KBM-7 (cell line): ENCODE results near the gene PRKN.

Experiments used
- DNase-seq: peaks from one replicate; pipeline ENCODE4 v3.0.0-alpha.2; 2015
- in situ Hi-C: fragments of 300-500 bp; cut with MboI; formaldehyde crosslinking; loops from 2 replicates; pipeline ENCODE4 v1.14.3; 2020; ENCODE audit warnings: low sequenced_read_pairs, low pct_unique_long_range_greater_than_20kb, mixed read lengths

Gene PRKN

GRCh38 chr6:162627825-162628224 is 99.7 kb downstream of the PRKN start:
- in situ Hi-C loops = no loop called here
- no peak for DNase-seq

- no peak for DNase-seq
- in situ Hi-C loops = no loop called here
Observed at GRCh38 chr6:162627362-162627761, 100.2 kb downstream of the PRKN start.

- in situ Hi-C loops = no loop called here
- no peak for DNase-seq
Observed at GRCh38 chr6:162626869-162627268, 100.7 kb downstream of the PRKN start.

DNA sequence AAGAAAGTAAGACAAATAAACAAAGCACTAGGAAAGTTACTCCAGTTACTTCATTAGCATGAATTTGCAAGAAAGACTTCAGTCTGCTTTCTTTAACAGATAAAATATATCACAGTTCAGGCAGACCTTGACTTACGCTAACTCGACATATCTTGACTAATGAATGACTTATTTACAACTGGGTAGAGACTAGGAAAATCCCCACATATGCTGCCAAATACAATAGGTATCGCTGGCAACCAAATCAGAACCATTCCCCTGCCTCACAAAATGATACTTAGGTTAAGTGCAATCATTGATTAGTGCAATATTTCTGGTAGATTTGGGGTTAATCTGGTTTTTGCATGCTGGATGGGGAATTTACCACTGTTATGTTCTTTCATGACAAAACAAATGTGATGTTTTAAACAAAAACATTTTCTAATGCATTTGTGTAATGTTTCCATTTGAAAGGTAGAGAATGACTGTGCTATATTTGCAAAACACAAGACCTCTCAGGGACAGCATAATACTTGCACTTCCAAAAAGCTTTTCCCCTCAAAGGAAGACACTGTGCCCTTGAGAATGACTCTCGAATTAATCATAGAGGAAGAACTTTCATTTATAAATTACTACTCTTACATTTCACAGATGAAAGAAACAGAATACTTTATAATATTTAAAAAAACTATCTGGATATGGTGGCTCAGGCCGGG is 101.6 kb downstream of the PRKN start:
- in situ Hi-C loops = no loop called here
- no peak for DNase-seq

DNA sequence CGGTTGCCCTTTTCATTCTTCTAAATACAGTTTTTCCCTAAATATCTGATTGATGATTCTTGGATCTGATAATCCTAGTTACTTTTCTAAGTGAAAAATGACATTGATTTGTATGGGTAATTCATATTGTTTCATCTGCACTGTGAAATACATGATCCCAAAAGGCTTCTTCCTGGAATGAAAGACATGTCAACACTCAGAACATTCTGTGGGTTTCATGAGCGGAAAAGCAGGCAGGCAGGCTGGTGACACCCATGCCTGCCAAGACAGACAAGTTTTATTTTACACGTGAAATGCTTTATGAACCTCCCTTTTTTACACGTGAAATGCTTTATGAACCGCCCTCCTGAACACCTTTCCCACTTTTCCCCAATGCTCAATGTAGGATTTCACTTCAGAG is 105.0 kb downstream of the PRKN start:
- in situ Hi-C loops = no loop called here
- DNase-seq = no peak

- in situ Hi-C loops = no loop called here
- DNase-seq = no peak
Observed at GRCh38 chr6:162621246-162621645, 106.3 kb downstream of the PRKN start.

DNA sequence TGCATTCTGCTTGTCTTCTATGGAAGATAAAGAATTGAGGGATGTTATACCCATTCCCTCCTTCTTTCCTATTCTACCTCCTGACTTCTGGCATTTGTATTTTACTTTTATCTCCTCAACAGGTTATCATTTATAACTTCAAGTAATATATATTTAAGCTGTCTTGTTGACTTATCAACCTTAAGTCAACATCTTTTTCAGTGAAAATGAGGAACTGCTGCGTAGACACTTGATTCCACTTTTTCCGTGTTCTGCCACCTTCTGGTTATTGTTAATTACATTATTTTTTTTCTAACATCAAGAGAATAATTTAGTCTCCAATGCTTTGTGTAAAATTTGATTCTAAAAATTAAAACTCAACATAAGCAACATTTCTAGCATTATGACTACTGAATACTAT is 107.5 kb downstream of the PRKN start:
- in situ Hi-C loops = no loop called here

GRCh38 chr6:162618448-162619002 is 109.0 kb downstream of the PRKN start:
- DNase-seq = no peak
- in situ Hi-C loops = no loop called here

More for the DNA sequence above, 107.5 kb downstream of the PRKN start:
- DNase-seq = peak; percentile 9

- no peak for DNase-seq
- in situ Hi-C loops = no loop called here
Observed at GRCh38 chr6:162615016-162615705, 112.4 kb downstream of the PRKN start.

DNA sequence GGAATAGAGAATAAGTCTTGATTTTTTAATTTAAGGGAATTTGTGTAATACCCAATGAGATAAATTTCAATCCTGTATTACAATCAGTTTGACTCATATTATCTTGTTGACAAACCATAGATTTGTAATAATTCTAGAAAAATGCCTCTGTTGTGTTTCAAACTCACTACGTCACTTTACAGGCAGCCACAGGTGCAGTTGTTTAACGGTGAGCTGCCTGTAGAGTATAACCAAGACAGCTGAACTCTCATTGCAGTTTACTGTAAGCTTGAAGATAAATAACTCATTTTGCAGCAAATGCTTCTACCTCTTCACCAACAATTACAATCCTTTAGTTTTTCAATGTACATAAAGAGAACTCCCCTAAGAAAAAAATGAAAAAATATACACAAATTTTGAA is 114.3 kb downstream of the PRKN start:
- in situ Hi-C loops = no loop called here

GRCh38 chr6:162612613-162613012 is 115.0 kb downstream of the PRKN start:
- DNase-seq = no peak
- in situ Hi-C loops = no loop called here

More for the DNA sequence above, 114.3 kb downstream of the PRKN start:
- no peak for DNase-seq

DNA sequence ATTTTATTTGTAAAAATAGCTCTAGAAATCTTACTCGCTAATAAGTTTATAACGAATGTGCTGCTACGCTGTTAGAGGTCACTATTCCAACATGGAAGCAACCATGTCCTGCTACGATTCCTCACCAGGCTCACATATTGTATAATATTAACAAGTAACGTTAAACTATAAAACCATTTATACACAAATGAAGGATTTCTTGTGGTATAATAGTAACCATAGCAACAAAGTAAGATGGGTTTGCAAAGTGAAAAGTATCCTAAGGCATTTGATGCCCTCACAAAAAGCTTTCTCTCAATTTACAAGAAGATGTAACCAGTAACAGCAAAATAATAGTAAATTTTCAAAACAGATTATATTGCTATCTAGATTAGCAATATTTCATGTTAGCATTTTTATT is 117.2 kb downstream of the PRKN start:
- in situ Hi-C loops = no loop called here

GRCh38 chr6:162605881-162606280 is 121.7 kb downstream of the PRKN start:
- in situ Hi-C loops = no loop called here
- no peak for DNase-seq

More for the DNA sequence above, 117.2 kb downstream of the PRKN start:
- no peak for DNase-seq

GRCh38 chr6:162603231-162604015 is 124.1 kb downstream of the PRKN start:
- in situ Hi-C loops = no loop called here
- DNase-seq = no peak

- in situ Hi-C loops = no loop called here
- DNase-seq = no peak
Observed at GRCh38 chr6:162602759-162603158, 124.8 kb downstream of the PRKN start.

- in situ Hi-C loops = no loop called here
- no peak for DNase-seq
Observed at GRCh38 chr6:162596676-162597075, 130.9 kb downstream of the PRKN start.

- no peak for DNase-seq
- in situ Hi-C loops = no loop called here
Observed at GRCh38 chr6:162591517-162591916, 136.0 kb downstream of the PRKN start.

GRCh38 chr6:162581988-162582780 is 145.4 kb downstream of the PRKN start:
- in situ Hi-C loops = no loop called here

DNA sequence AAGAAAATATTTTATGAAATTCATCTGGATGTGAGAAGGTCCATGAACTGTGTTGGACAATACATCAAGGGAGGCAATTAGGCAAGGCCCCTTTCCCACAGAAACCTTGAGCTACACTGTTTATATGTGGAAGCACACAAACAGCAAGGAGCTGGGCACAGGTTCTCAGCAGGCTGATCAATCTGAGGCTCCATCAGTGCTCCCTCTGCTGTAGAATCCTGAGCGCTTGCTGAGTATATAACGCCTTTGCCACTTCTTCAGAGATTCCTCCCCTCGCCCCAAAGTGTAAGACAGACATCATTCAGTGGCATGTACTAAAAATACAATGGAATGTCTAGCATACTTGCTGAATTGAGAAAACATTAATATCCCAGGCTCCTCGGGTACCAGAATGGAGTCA is 146.9 kb downstream of the PRKN start:
- in situ Hi-C loops = no loop called here

More at GRCh38 chr6:162581988-162582780, 145.4 kb downstream of the PRKN start:
- no peak for DNase-seq

More for the DNA sequence above, 146.9 kb downstream of the PRKN start:
- DNase-seq = no peak
